Measurements from ENCODE around the gene SLC39A10. TPM values are rescaled to one million over a fixed set of nuclear protein-coding genes. Genes with fewer than 3 reads are reported as not detected.

The SLC39A10 gene
- total RNA-seq, 1 donor from 2014 or later = 37.1 TPM

DNA sequence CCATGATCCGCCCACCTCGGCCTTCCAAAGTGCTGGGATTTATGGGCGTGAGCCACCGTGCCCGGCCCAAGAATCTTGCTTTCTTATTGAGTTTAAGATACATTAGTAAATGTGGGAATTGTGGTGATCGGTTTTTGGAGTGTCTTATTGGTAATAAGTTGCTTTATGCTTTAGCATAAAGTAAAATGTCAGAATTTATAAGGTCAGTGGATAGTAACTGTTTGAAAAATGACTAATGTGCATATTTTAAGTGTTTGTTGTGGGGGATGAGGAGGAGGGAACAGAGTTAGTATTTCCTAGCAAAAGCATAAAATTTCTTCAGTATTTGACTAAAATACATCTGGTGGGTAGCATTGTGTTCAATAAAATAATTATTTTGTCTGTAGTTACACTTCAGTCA lies 77.4 kb downstream of the SLC39A10 start:
- Mint-ChIP-seq H3K9me3 (peaks cover 18% of the 10 kb centered on the region), H3K36me3 (ENCODE audit: low read depth) (peaks cover 47% of the 10 kb centered on the region), H3K4me1 (peaks cover 4% of the 10 kb centered on the region), H3K4me3 (no peak overlapping the region), H3K27ac (no peak overlapping the region), H3K27me3 (no peaks in the 10 kb centered on the region)
- intact Hi-C loops (cut with micrococcal nuclease) = no loop called here
- DNase-seq = no peak

DNA sequence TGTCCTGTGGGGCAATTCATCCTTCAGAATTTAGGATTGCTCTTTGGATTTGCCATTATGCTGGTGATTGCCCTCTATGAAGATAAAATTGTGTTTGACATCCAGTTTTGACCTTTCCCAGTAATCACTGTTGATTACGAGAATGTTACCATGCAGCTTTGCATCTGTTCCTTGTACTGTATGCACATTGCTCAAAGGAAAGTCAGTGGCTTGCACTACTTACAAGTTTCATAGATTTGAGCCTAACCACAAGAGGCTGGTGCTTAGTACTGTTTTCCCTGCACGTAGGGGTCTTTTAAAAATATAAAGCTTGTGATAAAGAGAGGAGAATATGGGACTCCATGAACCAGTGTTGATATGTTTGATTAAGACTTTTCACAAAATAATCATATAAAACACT lies 77.9 kb downstream of the SLC39A10 start:
- H3K36me3 Mint-ChIP-seq (ENCODE audit: low read depth) = peaks cover 45% of the 10 kb centered on the region
- H3K27ac Mint-ChIP-seq = no peak overlapping the region
- intact Hi-C loops (cut with micrococcal nuclease) = no loop called here
- DNase-seq = no peak
- H3K27me3 Mint-ChIP-seq = no peaks in the 10 kb centered on the region
- H3K4me3 Mint-ChIP-seq = no peak overlapping the region
- H3K4me1 Mint-ChIP-seq = peaks cover 2% of the 10 kb centered on the region
- H3K9me3 Mint-ChIP-seq = peaks cover 18% of the 10 kb centered on the region

- H3K4me3 Mint-ChIP-seq = no peak overlapping the region
- no peak overlapping the region for H3K27ac Mint-ChIP-seq
- H3K9me3 Mint-ChIP-seq = peaks cover 18% of the 10 kb centered on the region
- no peaks in the 10 kb centered on the region for H3K27me3 Mint-ChIP-seq
- H3K36me3 Mint-ChIP-seq (ENCODE audit: low read depth) = peaks cover 45% of the 10 kb centered on the region
- intact Hi-C loops (cut with micrococcal nuclease) = no loop called here
- no peak for DNase-seq
- H3K4me1 Mint-ChIP-seq = peaks cover 2% of the 10 kb centered on the region
Observed at GRCh38 chr2:195735347-195735746, 78.3 kb downstream of the SLC39A10 start.

DNA sequence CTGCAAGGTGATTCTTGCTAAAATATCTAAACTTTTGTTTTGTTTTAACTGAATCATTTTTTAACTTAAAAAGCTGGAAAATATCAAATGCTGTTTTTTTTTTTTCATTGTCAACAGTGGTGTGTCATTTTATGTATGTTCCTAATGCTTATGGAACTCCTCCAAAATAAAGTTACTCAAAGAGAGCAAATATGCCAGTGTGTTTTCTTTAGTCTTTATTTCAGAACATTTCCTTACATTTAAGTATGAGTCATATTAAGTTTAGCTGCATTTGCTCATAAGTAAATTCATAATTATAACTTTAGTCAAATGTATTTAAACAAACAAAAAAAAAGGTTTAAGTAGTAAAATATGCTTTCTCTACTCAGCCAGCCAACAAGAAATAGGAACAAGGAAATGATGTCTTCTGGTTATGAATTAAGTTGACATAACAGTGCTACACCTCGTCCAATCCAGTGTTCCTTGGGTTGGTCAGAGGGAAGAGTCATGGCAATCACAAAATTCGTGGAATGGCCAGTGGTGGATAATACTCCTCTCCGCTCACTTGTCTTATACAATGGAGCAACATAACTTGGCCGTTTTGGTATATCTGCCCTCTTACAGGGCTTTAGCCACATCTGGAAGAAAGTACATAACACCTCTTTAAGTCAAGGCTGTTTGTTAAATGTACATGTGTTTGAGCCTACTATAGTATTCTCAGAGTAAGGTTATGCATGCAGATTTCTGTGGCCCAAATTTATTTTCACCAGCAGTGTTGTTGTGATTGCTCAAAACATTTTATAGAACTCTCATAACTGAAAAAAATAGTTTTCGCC lies 80.7 kb downstream of the SLC39A10 start:
- Mint-ChIP-seq H3K4me1 (no peaks in the 10 kb centered on the region), H3K4me3 (no peak overlapping the region), H3K36me3 (ENCODE audit: low read depth) (peaks cover 27% of the 10 kb centered on the region), H3K27ac (no peak overlapping the region), H3K9me3 (peaks cover 6% of the 10 kb centered on the region), H3K27me3 (no peaks in the 10 kb centered on the region)
- intact Hi-C loops (cut with micrococcal nuclease) = no loop called here
- DNase-seq = no peak

- Mint-ChIP-seq H3K4me1 (no peaks in the 10 kb centered on the region), H3K27ac (no peak overlapping the region), H3K27me3 (no peaks in the 10 kb centered on the region), H3K4me3 (no peak overlapping the region), H3K36me3 (ENCODE audit: low read depth) (peaks cover 16% of the 10 kb centered on the region), H3K9me3 (peaks cover 9% of the 10 kb centered on the region)
- intact Hi-C loops (cut with micrococcal nuclease) = no loop called here
- DNase-seq = no peak
Observed at GRCh38 chr2:195741191-195741590, 84.2 kb downstream of the SLC39A10 start.

GRCh38 chr2:195756218-195756942 lies 99.4 kb downstream of the SLC39A10 start:
- no peaks in the 10 kb centered on the region for H3K36me3 Mint-ChIP-seq (ENCODE audit: low read depth)
- H3K9me3 Mint-ChIP-seq = peaks cover 5% of the 10 kb centered on the region
- no peak for DNase-seq
- no peaks in the 10 kb centered on the region for H3K27me3 Mint-ChIP-seq
- H3K4me3 Mint-ChIP-seq = no peak overlapping the region
- intact Hi-C loops (cut with micrococcal nuclease) = no loop called here
- no peaks in the 10 kb centered on the region for H3K4me1 Mint-ChIP-seq
- no peak overlapping the region for H3K27ac Mint-ChIP-seq

- Mint-ChIP-seq H3K4me1 (no peaks in the 10 kb centered on the region), H3K9me3 (peaks cover 12% of the 10 kb centered on the region), H3K27me3 (peaks cover 3% of the 10 kb centered on the region), H3K27ac (no peak overlapping the region), H3K4me3 (no peak overlapping the region), H3K36me3 (ENCODE audit: low read depth) (no peaks in the 10 kb centered on the region)
- intact Hi-C loops (cut with micrococcal nuclease) = no loop called here
- DNase-seq = no peak
Observed at GRCh38 chr2:195758846-195759245, 101.8 kb downstream of the SLC39A10 start.

GRCh38 chr2:195759877-195760276 lies 102.9 kb downstream of the SLC39A10 start:
- Mint-ChIP-seq H3K4me3 (no peak overlapping the region), H3K36me3 (ENCODE audit: low read depth) (no peaks in the 10 kb centered on the region), H3K4me1 (no peaks in the 10 kb centered on the region), H3K27me3 (peaks cover 3% of the 10 kb centered on the region), H3K9me3 (peaks cover 15% of the 10 kb centered on the region), H3K27ac (no peak overlapping the region)
- no peak for DNase-seq
- intact Hi-C loops (cut with micrococcal nuclease) = no loop called here

DNA sequence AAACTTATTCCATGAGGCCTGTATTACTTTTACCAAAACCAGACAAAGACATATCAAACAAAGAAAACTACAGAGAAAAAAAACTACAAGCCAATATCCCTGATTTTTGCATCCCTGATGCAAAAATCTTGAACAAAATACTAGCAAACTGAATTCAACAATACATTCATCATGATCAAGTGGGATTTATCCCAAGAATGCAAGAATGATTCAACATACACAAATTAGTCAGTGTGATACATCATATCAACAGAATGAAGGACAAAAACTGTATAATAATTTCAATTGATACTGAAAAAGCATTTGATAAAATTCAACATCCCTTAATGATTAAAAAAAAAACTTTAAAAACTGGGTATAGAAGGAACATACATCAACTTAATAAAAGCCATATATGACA lies 106.8 kb downstream of the SLC39A10 start:
- Mint-ChIP-seq H3K27ac (no peak overlapping the region), H3K4me3 (no peak overlapping the region), H3K27me3 (peaks cover 3% of the 10 kb centered on the region), H3K4me1 (no peaks in the 10 kb centered on the region), H3K36me3 (ENCODE audit: low read depth) (no peaks in the 10 kb centered on the region), H3K9me3 (peaks cover 25% of the 10 kb centered on the region)
- intact Hi-C loops (cut with micrococcal nuclease) = no loop called here
- no peak for DNase-seq

GRCh38 chr2:195766691-195767090 lies 109.7 kb downstream of the SLC39A10 start:
- Mint-ChIP-seq H3K27ac (no peak overlapping the region), H3K4me1 (no peaks in the 10 kb centered on the region), H3K4me3 (no peak overlapping the region), H3K9me3 (peaks cover 20% of the 10 kb centered on the region), H3K36me3 (ENCODE audit: low read depth) (no peaks in the 10 kb centered on the region), H3K27me3 (peaks cover 3% of the 10 kb centered on the region)
- intact Hi-C loops (cut with micrococcal nuclease) = no loop called here
- no peak for DNase-seq

GRCh38 chr2:195768431-195768830 lies 111.4 kb downstream of the SLC39A10 start:
- intact Hi-C loops (cut with micrococcal nuclease) = no loop called here
- DNase-seq = no peak
- Mint-ChIP-seq H3K4me3 (no peak overlapping the region), H3K4me1 (no peaks in the 10 kb centered on the region), H3K9me3 (peaks cover 16% of the 10 kb centered on the region), H3K27ac (no peak overlapping the region), H3K27me3 (peaks cover 3% of the 10 kb centered on the region), H3K36me3 (ENCODE audit: low read depth) (no peaks in the 10 kb centered on the region)

DNA sequence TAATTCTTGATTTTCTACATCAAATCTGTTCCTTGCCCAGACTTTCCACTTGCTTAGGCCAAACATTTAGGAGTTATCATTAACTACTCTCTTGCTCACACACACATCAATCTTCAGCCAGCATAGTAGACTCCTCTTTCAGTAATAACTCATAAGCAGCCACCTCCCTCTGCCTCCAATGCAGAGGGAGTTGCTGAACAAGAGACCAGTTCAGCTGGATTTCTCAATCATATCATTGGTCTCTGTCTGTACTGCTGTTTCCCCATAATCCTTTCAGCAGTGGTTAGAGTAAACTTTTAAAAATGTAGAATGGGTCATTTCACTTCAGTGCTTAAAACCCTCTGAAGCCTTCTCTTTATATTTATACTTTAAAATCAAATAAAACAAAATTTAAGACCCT lies 112.9 kb downstream of the SLC39A10 start:
- intact Hi-C loops (cut with micrococcal nuclease) = no loop called here
- no peak for DNase-seq
- Mint-ChIP-seq H3K27me3 (no peaks in the 10 kb centered on the region), H3K27ac (no peak overlapping the region), H3K36me3 (ENCODE audit: low read depth) (no peaks in the 10 kb centered on the region), H3K4me1 (no peaks in the 10 kb centered on the region), H3K9me3 (peaks cover 9% of the 10 kb centered on the region), H3K4me3 (no peak overlapping the region)

DNA sequence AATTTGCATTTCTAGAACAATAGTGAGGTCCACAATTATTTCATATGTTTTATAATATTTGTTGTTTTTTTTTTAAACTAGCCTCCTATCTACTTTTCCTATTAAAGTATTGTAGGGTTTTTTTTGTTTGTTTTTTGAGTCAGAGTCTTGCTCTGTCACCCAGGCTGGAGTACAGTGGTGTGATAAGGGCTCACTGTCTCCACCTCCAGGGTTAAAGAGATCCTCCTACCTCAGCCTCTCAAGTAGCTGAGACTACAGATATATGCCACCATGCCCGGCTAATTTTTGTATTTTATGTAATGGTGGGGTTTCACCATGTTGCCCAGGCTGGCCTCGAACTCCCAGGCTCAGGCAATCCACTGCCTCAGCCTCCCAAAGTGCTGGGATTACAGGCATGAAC lies 122.5 kb downstream of the SLC39A10 start:
- Mint-ChIP-seq H3K27ac (no peak overlapping the region), H3K4me1 (no peaks in the 10 kb centered on the region), H3K27me3 (no peaks in the 10 kb centered on the region), H3K4me3 (no peak overlapping the region), H3K36me3 (ENCODE audit: low read depth) (no peaks in the 10 kb centered on the region), H3K9me3 (no peaks in the 10 kb centered on the region)
- DNase-seq = no peak
- intact Hi-C loops (cut with micrococcal nuclease) = no loop called here

- intact Hi-C loops (cut with micrococcal nuclease) = no loop called here
- no peak for DNase-seq
- H3K4me1 Mint-ChIP-seq = no peaks in the 10 kb centered on the region
- no peak overlapping the region for H3K27ac Mint-ChIP-seq
- no peaks in the 10 kb centered on the region for H3K36me3 Mint-ChIP-seq (ENCODE audit: low read depth)
- H3K4me3 Mint-ChIP-seq = no peak overlapping the region
- no peaks in the 10 kb centered on the region for H3K9me3 Mint-ChIP-seq
- no peaks in the 10 kb centered on the region for H3K27me3 Mint-ChIP-seq
Observed at GRCh38 chr2:195782156-195782555, 125.1 kb downstream of the SLC39A10 start.
